Esophagus squamous epithelium (tissue), 4 donors: ENCODE measurements around the gene VSIG2.

Experiments used
- CTCF ChIP-seq, 6 experiments: fragments of 450-650 bp in 4 of 6; fragments of 200-600 bp in 2 of 6; sonication (generic) in 2 of 6; IDR thresholded peaks; one replicate each; pipeline ENCODE4 v1.5.1; 2016 to 2019; ENCODE audit warnings: antibody characterized with exemption in 6 of 6, mild to moderate bottlenecking in 4 of 6, moderate library complexity in 4 of 6
- POLR2A ChIP-seq, 4 donors: fragments of 450-650 bp; IDR thresholded peaks; one replicate each; pipeline ENCODE4 v1.6.1; 2017; ENCODE audit warnings: antibody characterized with exemption in 4 of 4, mild to moderate bottlenecking in 4 of 4, moderate library complexity in 3 of 4

GRCh38 chr11:124796312-124796711, 44.3 kb upstream of the VSIG2 start:
- no peak for TF ChIP-seq CTCF (IDR thresholded peaks at IDR 0.05)
- no peak for TF ChIP-seq POLR2A (IDR thresholded peaks at IDR 0.05)
